ENCODE measurements around the gene CACNA1A. TPM values are rescaled to one million over a fixed set of nuclear protein-coding genes. Genes with fewer than 3 reads are reported as not detected.

CACNA1A gene
- total RNA-seq, 1 donor from 2014 or later, result 190 TPM

DNA sequence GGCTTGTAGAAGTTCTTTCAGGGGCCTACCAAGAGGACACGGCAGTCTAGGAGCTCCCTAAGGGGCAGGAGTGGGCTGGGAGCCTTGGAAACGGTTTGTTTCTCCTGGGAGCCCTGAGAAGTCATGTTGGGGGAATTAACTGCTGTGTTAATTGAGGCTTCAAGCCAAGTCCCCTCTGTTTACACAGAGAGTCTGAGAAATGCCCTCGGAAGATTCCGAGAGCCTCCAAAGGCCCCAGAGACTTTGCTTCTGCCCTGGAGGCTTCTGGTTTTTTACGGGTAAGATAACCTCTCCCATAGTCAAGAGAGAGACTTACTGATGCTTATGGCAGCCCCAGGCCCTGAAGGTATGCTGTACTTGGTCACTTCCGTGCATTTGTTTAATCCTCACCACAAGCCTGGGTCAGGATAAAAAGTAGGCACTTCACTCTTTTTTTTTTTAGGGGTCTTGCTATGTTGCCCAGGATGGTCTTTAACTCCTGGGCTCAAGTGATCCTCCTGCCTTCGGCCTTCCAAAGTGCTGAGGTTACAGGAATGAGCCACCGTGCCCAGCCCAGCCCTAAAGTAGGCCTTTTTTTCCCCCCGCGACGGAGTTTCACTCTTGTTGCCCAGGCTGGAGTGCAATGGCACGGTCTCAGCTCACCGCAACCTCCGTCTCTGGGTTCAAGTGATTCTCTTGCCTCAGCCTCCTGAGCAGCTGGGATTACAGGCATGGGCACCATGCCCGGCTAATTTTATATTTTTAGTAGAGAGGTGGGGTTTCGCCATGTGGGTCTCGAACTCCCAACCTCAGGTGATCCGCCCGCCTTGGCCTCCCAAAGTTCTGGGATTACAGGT lies 340.9 kb downstream of the CACNA1A start:
- Mint-ChIP-seq H3K4me1 (ENCODE audit: low read depth, unreplicated experiment) (peaks cover 20% of the 10 kb centered on the region), H3K36me3 (ENCODE audit: unreplicated experiment) (no peaks in the 10 kb centered on the region), H3K27me3 (ENCODE audit: unreplicated experiment) (peaks cover 9% of the 10 kb centered on the region), H3K27ac (ENCODE audit: unreplicated experiment) (peak overlapping the region; percentile 98), H3K4me3 (ENCODE audit: unreplicated experiment) (peak overlapping the region; percentile 82), H3K9me3 (ENCODE audit: unreplicated experiment) (peaks cover 12% of the 10 kb centered on the region)
- TF ChIP-seq, protein P1, sequence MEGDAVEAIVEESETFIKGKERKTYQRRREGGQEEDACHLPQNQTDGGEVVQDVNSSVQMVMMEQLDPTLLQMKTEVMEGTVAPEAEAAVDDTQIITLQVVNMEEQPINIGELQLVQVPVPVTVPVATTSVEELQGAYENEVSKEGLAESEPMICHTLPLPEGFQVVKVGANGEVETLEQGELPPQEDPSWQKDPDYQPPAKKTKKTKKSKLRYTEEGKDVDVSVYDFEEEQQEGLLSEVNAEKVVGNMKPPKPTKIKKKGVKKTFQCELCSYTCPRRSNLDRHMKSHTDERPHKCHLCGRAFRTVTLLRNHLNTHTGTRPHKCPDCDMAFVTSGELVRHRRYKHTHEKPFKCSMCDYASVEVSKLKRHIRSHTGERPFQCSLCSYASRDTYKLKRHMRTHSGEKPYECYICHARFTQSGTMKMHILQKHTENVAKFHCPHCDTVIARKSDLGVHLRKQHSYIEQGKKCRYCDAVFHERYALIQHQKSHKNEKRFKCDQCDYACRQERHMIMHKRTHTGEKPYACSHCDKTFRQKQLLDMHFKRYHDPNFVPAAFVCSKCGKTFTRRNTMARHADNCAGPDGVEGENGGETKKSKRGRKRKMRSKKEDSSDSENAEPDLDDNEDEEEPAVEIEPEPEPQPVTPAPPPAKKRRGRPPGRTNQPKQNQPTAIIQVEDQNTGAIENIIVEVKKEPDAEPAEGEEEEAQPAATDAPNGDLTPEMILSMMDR (IDR thresholded peaks at IDR 0.05; ENCODE audit: partially characterized antibody, unreplicated experiment), result no peak
- DNase-seq, result no peak

DNA sequence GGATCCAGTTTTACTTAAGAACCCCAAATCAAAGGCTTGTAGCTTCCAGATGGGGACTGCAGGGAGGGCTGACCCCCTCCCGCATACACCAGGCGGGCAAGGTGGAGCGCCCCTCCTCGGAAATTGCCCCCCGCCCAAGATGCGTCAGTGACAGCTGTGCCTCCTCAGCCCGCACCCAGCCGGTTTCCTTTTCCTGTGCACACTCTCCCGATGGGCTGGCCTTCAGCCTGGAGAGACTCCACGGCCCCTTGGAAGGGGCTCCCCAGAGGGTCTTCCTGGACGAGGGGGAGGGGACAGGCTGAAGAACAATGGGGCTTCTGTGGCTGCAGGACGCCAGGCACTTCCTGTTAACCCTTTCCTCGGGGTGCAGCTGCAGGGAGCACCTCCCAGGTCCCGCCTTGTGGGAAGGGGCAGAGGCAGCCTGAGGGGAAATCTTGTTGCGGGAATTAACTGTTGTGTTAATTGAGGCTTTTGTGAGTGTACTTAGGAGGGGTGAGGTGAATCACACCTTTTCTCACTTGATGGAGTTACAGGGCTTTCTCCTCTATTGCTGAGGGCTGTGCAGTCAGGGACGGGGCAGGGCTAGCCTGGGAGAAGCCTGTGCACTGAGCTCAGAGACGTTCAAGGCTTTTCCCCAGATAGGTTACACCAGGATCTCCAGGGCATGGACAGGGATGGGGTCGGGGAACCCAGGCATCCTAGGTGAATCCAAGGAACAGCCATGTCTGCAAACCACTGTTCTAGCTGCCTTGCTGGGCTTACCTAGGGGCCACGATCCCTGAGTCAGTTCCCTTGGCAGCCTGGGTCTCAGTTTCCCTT lies 341.7 kb downstream of the CACNA1A start:
- Mint-ChIP-seq H3K27me3 (ENCODE audit: unreplicated experiment) (peaks cover 9% of the 10 kb centered on the region), H3K36me3 (ENCODE audit: unreplicated experiment) (no peaks in the 10 kb centered on the region), H3K9me3 (ENCODE audit: unreplicated experiment) (peaks cover 10% of the 10 kb centered on the region), H3K27ac (ENCODE audit: unreplicated experiment) (peak overlapping the region; percentile 98), H3K4me1 (ENCODE audit: low read depth, unreplicated experiment) (peaks cover 20% of the 10 kb centered on the region), H3K4me3 (ENCODE audit: unreplicated experiment) (peak overlapping the region; percentile 82)
- peak; percentile 88 for DNase-seq
- TF ChIP-seq, protein P1 (IDR thresholded peaks at IDR 0.05; ENCODE audit: partially characterized antibody, unreplicated experiment), result no peak

DNA sequence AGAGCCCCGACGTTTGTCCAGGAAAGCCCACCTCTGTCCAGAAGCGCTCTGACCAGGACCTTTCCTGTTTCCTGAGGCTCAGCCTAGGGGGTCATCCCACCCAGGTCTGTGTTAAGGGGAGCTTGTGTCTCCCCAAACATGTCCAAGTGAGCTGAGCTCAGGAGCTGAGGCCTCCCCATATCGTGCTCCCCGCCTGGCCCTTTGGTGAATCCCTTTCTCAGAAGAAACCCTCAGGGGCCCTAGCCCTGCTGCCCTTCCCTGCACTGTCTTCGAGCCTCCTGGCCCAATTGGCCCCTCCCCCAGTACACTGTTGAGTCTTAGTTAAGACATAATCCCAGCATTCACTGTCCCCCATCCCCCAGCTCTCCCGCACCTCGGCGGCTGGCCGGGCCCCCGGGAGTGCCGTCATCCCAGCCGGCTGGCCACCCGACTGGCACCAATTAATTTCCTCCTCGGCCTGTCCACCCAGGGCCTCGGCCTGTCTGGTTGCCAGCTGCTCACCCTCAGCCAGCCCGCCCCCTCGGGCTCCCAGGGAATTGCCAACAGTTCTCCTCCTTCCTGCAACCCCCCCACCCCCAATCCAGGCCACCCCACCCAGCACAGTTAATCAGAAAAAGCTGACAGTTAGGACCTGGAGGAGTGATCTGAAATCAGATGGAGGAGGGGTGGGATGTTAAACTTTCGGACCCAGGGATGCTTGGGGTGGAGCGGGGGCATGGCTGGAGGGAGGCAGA lies 342.5 kb downstream of the CACNA1A start:
- H3K9me3 Mint-ChIP-seq (ENCODE audit: unreplicated experiment), result peaks cover 10% of the 10 kb centered on the region
- TF ChIP-seq, protein P1 (IDR thresholded peaks at IDR 0.05; ENCODE audit: partially characterized antibody, unreplicated experiment), result no peak
- peaks cover 20% of the 10 kb centered on the region for H3K4me1 Mint-ChIP-seq (ENCODE audit: low read depth, unreplicated experiment)
- peak; percentile 95 for DNase-seq
- peak overlapping the region; percentile 98 for H3K27ac Mint-ChIP-seq (ENCODE audit: unreplicated experiment)
- H3K27me3 Mint-ChIP-seq (ENCODE audit: unreplicated experiment), result peaks cover 9% of the 10 kb centered on the region
- H3K4me3 Mint-ChIP-seq (ENCODE audit: unreplicated experiment), result peak overlapping the region; percentile 85
- H3K36me3 Mint-ChIP-seq (ENCODE audit: unreplicated experiment), result no peaks in the 10 kb centered on the region

DNA sequence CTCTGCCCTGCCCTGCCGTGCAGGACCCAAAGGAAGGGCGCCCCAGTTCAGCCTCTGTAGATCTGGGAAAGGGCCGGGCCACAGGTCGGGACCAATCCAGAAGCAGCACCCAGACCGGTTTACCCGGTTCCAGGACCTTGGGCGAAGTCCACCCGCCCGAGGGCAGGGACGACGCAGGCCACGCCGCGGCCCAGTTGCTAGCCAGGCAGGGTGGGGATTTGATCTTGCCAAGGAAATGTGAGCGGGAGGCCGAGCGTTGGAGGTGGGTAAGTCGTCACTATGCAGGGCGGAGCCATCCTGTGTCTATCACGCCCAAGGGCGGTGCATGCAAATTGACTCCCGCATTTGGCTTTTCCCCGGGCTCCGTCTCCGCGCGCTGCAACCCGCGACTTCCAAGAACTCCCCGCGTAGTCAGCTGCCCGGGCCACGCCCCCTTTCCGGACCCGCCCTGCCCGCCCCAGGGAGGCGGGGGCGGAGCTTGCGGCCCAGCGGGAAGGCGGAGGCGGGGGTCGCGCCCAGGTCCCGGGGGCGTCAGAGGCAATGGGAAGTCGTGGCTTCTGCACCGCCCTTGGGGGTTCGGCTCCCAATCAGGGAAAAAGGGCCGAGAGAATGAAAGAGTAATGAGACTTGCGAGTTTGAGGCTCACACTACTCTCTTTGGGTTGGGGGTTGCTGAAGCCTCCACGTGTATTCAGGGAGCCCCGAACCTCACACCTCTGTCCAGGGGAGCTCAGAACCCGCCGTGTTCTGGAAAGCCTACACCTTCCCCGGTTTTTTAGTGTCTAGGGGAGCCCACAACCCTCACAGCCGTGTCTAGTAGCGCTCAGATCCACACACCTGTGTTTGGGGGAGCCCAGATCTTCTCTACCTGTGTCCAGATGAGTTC lies 343.3 kb downstream of the CACNA1A start:
- peak overlapping the region; percentile 98 for H3K27ac Mint-ChIP-seq (ENCODE audit: unreplicated experiment)
- no peaks in the 10 kb centered on the region for H3K36me3 Mint-ChIP-seq (ENCODE audit: unreplicated experiment)
- H3K4me3 Mint-ChIP-seq (ENCODE audit: unreplicated experiment), result peak overlapping the region; percentile 85
- peaks cover 9% of the 10 kb centered on the region for H3K27me3 Mint-ChIP-seq (ENCODE audit: unreplicated experiment)
- peaks cover 20% of the 10 kb centered on the region for H3K4me1 Mint-ChIP-seq (ENCODE audit: low read depth, unreplicated experiment)
- TF ChIP-seq, protein P1 (IDR thresholded peaks at IDR 0.05; ENCODE audit: partially characterized antibody, unreplicated experiment), result no peak
- H3K9me3 Mint-ChIP-seq (ENCODE audit: unreplicated experiment), result peaks cover 10% of the 10 kb centered on the region
- peak; percentile 94 for DNase-seq
